Stimulated activated CD4-positive, alpha-beta T cell treated with anti-CD3 and anti-CD28 coated beads, TNF-alpha, amount 100 ng/mL, for 48 hours (primary cell): ENCODE data around the gene BRI3.

Source experiments
- DNase-seq, 3 donors: peaks; one replicate each; pipeline ENCODE4 v3.0.0-alpha.2; 2020; ENCODE audit warnings: low read depth in 3 of 3

Gene BRI3

DNA sequence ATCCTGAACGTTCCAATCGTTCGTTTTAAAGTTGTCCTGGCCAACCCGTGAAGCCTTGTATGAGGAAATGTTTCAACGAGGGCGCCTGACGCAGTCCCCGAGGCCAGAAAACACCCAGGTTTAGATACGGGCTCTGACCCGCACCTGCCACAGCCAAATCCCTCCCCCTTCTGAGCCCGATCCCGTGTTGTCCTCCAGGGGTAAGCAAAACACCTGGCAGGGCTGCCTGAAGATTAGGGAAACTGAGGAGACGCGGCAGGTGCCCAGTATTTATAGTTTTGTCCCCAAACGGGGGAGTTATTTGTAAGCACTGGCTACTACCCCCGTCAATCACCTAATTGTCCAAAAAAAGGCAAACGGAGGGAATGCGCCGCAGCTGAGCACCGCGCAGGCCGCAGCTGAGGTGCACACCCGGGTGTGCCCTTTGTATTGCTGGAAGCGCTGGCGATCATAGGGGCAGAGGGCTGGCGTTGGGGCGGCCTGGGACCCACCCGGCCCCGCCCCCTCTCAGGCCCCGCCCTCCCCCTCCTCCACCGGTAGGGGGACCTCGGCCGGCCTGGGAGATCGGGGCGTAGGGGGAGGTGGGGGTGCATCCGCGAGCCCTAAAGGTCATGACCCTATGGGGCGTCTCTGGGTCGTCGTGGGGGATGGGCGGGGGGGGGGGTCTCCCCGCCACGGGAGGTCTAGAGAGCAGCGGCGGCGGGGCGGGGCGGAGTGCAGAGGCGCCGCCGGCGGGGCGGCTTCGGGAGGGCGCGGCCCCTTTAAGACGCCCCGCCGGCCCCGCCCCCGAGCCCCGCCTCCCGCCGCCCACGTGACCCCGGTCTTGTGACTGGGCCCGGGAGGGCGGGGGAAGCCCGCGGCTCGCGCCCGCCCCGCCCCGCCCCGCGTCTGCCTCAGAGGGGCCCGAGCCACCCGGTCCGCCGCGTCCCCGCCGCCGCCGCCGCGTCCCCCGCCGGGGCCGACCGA is at the start of gene BRI3:
BRI3 (plus strand) TSS at position 896 of the 966 bp plus-strand sequence. CDS start 110 bp downstream, outside the sequence.
- peak; percentile 76 to 96 (median 86) for DNase-seq

DNA sequence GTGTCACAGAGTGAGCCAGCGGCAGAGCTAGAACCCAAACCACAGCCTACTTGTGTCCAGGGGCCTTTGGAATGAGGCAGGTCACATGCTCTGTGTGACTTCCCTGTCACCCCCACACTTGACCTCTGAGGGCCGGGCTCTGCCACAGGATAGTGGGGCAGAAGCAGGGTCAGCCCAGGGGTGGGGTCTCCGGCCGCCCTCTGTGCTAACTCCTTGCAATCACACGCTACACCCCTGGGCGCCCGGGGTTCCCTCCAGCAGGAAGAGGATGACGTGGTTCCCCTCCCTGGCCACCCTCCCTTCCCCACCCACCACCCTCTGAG is 49.3 kb upstream of the BRI3 start:
- DNase-seq, result no peak

- no peak for DNase-seq
Observed at GRCh38 chr7:98232799-98233198, 48.7 kb upstream of the BRI3 start.

DNA sequence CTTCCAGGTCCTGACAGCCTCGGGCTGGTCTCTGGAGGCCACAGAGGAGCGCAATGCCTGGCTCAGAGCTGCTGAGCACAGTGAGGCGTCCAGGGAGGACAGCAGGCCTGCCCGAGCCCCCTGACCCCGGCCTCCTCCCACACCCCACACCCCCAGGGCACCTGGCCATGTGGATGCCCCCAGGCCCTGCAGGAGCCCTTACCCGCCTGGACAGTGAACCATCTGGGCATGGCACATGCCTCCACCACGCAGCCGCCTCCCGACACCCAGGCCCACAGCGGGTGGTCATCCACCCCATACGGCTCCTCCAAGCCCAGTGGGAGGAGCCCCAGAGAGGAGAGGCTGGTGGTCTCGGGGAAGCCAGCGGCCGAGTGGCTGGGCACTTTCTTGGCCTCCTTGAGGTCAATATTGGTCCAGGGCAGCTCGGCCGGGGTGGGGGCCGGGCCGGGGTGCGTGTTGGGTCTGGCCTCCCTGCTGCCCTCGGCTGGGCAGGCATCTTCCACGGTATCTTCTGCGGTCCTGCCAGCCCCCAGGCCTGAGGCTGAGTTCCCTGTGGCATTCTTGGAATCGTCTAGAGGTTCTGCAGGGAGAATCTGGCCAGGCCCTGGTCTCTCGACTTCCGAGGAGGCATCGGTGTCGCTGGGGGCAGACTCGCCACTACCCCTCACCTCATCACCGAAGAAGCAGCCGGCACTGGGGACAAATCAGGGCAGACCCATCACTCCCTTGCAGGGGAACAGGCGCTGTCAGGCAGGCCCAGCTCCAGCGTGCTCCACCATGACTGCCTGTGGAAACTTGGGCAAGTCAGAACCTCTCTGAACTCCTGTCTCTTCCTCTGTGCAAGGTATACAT is 48.0 kb upstream of the BRI3 start:
- DNase-seq, result no peak

DNA sequence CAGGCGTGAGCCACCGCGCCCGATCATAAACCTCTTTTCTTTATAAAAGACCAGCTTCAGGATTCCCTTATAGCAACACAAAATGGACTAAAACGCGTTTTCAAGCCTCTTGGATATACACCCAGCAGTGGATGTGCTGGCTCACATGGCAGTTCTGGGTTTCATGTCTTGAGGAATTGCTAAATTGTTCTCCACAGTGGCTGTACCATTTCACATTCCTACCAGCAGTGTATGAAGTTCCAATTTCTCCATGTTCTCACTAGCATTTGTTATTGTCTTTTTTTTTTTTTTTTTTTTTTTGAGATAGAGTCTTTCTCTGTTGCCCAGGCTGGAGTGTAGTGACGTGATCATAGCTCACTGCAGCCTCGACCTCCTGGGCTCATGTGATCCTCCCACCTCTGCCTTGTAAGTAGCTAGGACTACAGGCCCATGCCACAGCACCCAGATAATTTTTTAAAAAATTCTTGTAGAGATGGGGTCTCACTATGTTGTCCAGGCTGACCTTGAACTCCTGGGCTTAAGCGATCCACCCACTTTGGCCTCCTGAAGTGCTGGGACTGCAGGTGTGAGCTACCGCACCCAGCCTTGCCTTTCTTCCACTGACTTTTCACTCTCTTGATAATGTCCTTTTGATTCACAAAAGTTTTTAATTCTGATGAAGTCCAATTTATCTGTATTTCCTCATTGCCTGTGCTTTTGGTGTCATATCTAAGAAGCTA is 46.9 kb upstream of the BRI3 start:
- no peak for DNase-seq

DNA sequence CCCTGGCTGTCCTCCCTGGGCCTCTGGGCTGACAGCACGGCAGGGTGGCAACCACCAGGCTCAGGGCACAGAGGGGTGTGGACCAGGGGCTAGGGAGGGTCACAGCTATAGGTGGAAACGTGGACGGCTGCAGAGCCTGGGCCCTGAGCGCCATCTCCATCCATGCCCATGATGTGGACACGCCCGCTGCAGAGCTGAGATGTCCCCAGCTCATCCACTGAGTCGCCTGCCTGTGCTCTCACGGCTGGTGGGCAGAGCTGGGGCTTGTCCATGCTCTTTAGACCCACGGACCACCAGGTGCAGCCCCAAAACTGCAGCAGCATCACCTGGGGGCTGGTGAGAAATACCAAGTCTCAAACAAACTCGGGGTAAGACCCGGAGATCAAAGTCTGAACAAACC is 45.6 kb upstream of the BRI3 start:
- DNase-seq, result no peak

DNA sequence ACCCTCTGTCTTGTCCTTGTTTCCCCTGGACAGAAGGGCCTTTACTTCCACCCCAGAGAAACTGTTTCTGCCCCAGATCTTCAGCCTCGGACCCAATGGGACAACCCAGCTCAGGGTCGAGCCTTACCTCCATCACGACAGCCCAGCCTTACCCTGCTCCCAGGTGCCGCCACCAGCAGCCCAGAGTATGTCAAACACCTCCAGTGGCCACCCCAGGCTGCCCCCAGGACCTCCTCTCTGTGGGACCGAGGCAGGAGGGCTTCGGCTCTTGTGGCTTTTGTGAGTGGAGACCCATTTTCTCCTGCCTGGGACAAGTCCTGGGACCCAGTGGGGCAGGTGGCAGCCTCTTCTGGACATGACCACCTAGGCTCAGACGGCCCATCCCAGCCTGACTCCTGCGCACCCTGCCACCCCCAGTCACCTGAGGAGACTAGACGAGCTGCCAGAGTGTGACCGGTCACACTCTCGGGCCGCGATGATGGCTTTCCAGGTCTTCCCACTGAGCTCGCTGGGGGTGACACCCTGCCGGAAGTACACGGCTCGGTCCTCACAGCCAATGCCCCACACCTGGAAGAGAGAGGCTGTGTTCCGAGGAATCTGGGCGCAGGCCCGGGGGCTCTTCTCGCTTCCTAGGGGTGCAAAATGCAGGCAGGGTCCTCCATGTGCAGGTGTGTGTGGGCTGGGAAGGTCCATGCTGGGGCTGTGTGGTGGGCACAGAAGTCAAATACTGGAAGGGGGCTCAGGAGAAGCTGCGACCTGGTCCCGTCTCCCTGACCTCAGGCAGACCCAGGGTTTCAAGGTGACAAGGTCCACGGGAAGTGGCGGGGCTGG is 44.9 kb upstream of the BRI3 start:
- DNase-seq, result no peak

GRCh38 chr7:98238076-98238475 is 43.4 kb upstream of the BRI3 start:
- DNase-seq, result no peak

- DNase-seq, result no peak
Observed at GRCh38 chr7:98238976-98239375, 42.5 kb upstream of the BRI3 start.

GRCh38 chr7:98240961-98241673 is 40.4 kb upstream of the BRI3 start:
- DNase-seq, result no peak

GRCh38 chr7:98241674-98242241 is 39.7 kb upstream of the BRI3 start:
- DNase-seq, result no peak

DNA sequence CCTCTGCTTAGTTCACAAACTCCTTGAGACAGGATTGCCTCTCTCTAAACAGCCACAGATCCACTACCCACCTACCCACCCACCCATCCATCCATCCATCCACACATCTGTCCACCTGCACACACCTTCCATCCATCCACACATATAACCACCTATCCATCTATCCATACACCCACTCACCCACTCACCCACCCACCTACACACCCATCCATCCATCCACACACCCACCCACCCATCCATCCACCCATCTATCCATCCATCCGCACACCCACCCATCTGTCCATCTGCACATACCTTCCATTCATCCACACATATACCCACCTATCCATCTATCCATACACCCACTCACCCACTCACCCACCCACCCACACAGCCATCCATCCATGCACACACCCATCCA is 39.1 kb upstream of the BRI3 start:
- no peak for DNase-seq

DNA sequence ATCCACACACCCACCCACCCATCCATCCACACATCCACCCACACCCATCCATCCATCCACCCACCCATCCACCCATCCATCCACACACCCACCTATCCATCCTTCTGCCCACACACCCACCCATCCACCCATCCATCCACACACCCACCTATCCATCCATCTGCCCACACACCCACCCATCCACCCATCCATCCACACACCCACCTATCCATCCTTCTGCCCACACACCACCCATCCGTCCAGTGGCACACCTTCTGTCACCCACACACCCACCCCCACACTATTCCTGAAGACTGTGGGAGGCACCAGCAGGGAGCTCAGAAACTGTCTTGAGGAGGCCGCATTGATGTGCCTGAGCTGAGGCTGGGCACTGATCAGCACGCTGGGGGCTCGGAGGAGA is 38.6 kb upstream of the BRI3 start:
- DNase-seq, result no peak

DNA sequence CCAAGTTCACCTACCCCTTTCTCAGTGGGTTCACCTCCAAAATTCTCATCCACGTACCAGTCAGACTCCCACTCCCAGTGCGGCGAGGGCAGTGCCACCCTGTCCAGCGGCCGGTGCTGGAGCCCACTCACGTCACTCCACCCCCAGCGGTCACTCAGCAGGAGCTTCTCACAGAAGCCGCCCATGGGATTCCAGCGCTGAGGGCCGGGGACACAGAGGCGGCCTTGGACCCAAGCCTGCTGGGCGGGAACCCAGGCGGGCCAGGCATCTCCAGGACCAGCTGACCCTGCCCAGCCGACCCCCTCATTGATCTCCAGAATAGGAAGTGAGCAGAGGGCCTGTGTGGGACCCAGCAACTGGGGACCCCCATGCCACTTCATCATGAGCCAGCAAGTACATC is 36.6 kb upstream of the BRI3 start:
- DNase-seq, result no peak

DNA sequence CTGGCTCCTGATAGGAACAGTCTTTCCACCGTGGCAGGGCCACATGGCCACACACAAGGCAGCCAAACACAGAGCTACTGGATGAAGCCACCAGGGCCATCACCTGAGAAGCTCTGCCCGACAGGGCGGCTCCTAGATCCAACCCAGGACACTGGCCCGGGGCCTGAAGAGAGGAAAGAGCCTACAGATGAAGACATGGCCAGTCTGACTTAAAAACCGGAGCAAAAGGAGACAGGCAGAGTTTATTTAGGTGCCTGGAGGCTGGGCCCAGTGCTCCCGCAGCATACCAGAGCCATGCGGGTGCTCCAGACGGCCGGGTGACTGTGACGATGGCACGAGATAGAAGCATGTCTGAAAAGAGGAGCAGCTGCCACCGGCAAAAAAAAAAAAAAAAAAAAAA is 33.3 kb upstream of the BRI3 start:
- DNase-seq, result no peak

DNA sequence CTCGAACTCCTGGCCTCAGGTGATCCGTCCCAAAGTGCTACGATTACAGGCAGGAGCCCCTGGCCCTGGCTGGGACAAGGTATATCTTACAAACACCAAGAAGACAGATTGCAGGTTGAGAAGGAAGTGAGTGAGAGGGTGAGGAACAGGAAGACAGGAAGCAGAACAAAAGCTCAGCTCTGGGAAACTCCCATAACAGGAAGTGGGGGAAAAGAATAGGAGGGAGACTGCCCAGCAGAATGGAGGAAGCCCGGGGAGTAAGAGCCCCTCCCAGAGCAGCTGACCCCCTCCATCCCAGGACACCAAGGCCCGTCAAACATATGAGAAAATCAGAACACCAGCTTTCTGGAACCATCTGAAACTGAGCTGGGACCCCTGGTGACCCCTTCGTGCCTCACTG is 32.4 kb upstream of the BRI3 start:
- no peak for DNase-seq

DNA sequence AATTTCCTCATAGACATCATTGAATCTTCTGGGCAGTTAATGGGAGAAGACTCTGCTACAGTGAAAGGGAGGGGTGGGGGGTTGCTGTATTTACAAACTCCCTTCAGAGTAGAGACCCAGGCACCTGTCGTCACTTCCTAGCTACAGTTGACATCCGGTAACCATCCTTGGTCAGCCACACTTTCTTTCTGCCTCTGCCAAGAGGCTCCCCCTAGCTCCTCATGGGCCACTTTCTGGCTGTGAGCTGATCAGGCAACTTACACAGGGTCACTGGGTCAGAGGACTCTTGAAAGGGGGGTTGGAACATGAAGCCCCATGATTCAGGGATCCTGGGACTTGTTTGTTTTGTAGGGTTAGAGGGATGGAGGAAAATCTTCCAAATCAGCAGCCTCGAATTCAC is 30.7 kb upstream of the BRI3 start:
- DNase-seq, result peak in 1 of 3 donors; percentile 28

DNA sequence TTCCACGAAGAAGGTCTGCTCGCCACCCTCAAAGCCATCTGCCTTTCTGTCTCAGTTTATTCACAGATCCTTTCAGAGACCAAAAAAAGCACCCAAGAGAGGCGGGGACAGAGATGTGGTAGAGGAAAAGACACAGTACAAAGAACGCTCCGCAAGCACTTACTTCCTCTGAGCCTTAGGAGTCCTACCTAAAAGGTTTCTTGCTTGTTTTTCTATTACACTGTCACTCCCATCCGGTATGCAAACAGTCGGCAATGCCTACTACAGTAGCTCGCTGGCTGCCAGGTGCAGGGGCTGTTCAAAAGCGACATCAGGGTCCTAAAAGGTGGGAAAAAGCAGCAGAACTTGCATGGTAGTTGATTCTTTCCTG is 30.3 kb upstream of the BRI3 start:
- DNase-seq, result no peak

DNA sequence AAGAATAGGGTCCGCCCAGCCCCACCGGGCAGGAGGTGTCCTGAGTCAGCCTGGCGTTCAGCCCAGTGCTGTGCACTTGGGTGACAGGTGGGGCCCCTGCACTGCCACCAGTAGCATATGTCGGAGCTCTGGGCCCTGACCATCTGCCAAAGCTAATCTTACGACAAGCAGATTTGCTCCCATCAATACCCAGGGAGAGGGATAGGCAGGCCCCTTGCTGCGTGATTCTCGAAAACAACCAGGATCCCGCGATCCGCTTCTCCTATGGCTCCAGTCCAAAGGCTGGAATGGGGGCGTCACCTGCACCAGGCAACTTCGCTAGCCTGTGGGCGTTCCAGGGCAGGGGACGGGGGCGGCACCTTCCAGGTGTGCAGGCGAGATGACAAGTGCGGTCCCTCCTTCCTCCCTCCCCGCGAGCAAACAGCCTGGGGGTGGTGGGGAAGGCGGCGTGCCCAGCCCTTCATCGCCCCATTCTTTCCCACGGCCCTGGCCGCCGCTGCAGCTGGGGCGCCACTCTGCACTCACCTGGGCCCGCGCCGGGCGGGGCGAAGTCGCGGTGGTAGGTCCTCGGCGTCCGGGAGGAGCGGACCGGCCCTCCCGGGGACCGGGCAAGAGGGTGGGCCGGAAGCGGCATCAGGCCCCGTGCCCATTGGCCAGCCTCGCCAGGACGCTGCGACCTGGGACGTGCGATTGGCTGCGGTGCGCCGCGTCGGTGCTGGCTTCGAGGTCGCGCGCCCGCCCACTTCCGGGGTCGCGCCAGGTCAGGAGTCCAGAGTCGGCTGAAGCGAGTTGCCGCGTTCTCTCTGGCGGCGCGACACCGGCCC is 29.7 kb upstream of the BRI3 start, which contains the start of gene TECPR1:
TECPR1 (minus strand) TSS at position 632 of the 824 bp plus-strand sequence. CDS start 6,086 bp downstream, outside the sequence.
- DNase-seq, result peak; percentile 67 to 86 (median 74)
